Neutrophil (primary cell): ENCODE data around the gene SPPL2C.

Experiments
- H3K27ac ChIP-seq: fragments of 200-600 bp; sonication (generic); 2 replicates; pipeline ENCODE4 v1.5.1; 2016; ENCODE audit warnings: mild to moderate bottlenecking, moderate library complexity
- H3K27me3 ChIP-seq: fragments of 200-600 bp; sonication (generic); 2 replicates; pipeline ENCODE4 v1.6.0; 2016; ENCODE audit warnings: mild to moderate bottlenecking
- H3K36me3 ChIP-seq: fragments of 200-600 bp; sonication (generic); 2 replicates; pipeline ENCODE4 v1.5.1; 2017
- H3K4me1 ChIP-seq, 2 experiments: fragments of 200-600 bp in 1 of 2; sonication (generic) in 1 of 2; 1 replicate in 1 of 2; 2 replicates in 1 of 2; pipeline versions ENCODE4 v1.5.1 to v1.6.1; 2013 to 2016; ENCODE audit warnings: low read depth in 1 of 2, low read length in 1 of 2, mild to moderate bottlenecking in 1 of 2, moderate library complexity in 1 of 2; ENCODE audit not compliant: control insufficient read depth in 1 of 2, insufficient read depth in 1 of 2
- H3K4me3 ChIP-seq, 2 experiments: fragments of 200-600 bp in 1 of 2; sonication (generic) in 1 of 2; 1 replicate in 1 of 2; 2 replicates in 1 of 2; pipeline ENCODE4 v1.5.1; 2013 to 2016; ENCODE audit warnings: low read depth in 1 of 2, low read length in 1 of 2, mild to moderate bottlenecking in 1 of 2, moderate library complexity in 1 of 2
- H3K9me3 ChIP-seq: fragments of 200-600 bp; sonication (generic); 2 replicates; pipeline ENCODE4 v1.5.1; 2016
- TF ChIP-seq, protein P1 (sequence below): fragments of 200-600 bp; sonication (generic); IDR thresholded peaks from 2 replicates; pipeline ENCODE4 v1.5.1; 2016; ENCODE audit warnings: antibody characterized with exemption

SPPL2C gene

DNA sequence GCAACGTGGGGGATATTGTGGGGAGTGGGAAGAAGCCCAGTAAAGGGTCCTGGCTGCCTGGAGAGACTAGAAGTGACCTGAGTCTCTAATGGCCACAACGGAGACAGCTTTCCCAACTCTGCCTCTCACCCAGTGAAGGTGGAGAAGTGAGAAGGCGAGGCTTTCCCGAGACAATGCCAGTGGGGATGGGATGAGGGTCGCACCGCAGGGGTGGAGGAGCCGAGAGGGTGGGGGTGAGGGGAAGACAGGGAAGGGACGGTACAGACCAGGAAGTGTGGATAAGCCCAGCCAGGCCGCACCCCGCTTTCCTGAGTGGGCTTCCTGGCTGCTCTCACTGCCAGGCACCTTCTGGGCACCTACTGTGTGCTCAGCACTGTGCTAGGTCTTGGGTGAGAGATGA is 7.5 kb upstream of the SPPL2C start:
- no peak overlapping the region for H3K27ac ChIP-seq
- H3K27me3 ChIP-seq = peaks cover 4% of the 10 kb centered on the region
- no peaks in the 10 kb centered on the region for H3K4me1 ChIP-seq
- H3K36me3 ChIP-seq = no peaks in the 10 kb centered on the region
- no peak overlapping the region for H3K4me3 ChIP-seq
- no peaks in the 10 kb centered on the region for H3K9me3 ChIP-seq
- TF ChIP-seq, protein P1, sequence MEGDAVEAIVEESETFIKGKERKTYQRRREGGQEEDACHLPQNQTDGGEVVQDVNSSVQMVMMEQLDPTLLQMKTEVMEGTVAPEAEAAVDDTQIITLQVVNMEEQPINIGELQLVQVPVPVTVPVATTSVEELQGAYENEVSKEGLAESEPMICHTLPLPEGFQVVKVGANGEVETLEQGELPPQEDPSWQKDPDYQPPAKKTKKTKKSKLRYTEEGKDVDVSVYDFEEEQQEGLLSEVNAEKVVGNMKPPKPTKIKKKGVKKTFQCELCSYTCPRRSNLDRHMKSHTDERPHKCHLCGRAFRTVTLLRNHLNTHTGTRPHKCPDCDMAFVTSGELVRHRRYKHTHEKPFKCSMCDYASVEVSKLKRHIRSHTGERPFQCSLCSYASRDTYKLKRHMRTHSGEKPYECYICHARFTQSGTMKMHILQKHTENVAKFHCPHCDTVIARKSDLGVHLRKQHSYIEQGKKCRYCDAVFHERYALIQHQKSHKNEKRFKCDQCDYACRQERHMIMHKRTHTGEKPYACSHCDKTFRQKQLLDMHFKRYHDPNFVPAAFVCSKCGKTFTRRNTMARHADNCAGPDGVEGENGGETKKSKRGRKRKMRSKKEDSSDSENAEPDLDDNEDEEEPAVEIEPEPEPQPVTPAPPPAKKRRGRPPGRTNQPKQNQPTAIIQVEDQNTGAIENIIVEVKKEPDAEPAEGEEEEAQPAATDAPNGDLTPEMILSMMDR = no peak

DNA sequence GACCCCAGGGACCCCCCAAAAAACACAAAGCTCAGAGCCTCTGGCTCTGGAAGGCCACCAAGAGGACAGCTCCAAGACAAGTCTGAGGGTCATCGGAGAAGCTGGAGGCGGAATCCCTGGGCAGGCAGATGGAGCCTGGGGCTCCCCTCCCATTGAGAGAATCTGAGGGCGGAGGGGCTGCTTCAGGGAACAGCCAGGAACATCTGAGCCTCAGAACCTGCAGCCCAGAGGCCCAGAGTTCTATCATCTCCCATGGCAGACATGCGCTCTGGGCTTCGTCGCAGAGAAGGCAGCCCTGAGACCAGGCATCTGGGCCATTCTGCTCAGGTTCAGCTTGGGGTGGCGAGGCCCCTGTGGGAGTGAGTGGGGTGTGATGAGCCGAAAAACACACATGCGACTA is 7.1 kb upstream of the SPPL2C start:
- Histone ChIP-seq H3K36me3 (no peaks in the 10 kb centered on the region), H3K9me3 (no peaks in the 10 kb centered on the region), H3K4me3 (no peak overlapping the region), H3K27me3 (peaks cover 4% of the 10 kb centered on the region), H3K4me1 (no peaks in the 10 kb centered on the region), H3K27ac (no peak overlapping the region)
- TF ChIP-seq, protein P1 = no peak

DNA sequence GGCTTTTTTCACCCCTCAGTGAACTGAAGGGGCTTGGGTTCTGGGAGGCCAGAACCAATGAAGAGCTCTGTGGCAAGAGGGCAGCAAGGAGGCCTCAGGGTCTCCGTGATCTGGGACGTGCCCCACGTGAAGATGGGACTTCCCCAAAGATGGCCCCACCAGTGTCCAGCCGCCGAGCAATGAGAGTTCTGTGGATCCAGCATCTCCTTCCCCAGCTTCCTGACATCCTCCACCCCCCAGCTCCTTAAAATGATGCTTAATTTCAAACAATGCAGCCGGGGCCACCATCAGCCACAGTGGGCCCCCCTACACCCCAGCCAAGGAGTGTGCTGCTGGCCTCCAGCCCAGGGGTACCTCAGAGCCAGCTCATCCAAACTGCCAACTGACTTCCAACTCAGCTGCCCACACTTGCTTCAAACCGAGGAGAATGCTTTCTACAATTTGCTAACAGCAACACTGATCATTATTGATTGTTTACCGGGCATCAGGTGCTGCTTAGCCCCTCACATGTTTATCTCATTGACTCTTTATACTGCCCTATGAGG is 5.9 kb upstream of the SPPL2C start:
- Histone ChIP-seq H3K4me3 (no peak overlapping the region), H3K9me3 (no peaks in the 10 kb centered on the region), H3K36me3 (no peaks in the 10 kb centered on the region), H3K27ac (no peak overlapping the region), H3K27me3 (peaks cover 4% of the 10 kb centered on the region), H3K4me1 (no peaks in the 10 kb centered on the region)
- TF ChIP-seq, protein P1 = no peak

DNA sequence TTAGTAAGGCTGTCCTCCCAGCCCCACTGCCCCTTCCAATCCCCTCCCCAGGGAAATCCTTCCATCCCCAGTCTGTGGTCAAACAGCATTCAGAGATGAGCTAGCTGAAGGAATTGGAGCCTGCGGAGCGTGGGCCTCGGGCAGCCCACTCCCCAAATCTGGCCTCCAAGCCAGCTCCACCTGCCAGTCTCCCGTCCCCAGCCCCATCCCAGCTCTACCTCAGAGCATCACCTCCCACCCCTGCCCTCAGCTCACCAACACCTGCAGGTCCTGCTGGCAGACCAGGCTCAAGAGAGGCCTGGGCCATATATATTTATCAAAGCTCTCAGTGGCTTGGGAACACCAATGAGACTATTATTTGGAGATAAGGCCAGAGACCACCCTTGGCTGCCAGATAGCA is 5.2 kb upstream of the SPPL2C start:
- Histone ChIP-seq H3K36me3 (no peaks in the 10 kb centered on the region), H3K27me3 (peaks cover 4% of the 10 kb centered on the region), H3K27ac (no peak overlapping the region), H3K9me3 (no peaks in the 10 kb centered on the region), H3K4me1 (no peaks in the 10 kb centered on the region), H3K4me3 (no peak overlapping the region)
- TF ChIP-seq, protein P1 = no peak

DNA sequence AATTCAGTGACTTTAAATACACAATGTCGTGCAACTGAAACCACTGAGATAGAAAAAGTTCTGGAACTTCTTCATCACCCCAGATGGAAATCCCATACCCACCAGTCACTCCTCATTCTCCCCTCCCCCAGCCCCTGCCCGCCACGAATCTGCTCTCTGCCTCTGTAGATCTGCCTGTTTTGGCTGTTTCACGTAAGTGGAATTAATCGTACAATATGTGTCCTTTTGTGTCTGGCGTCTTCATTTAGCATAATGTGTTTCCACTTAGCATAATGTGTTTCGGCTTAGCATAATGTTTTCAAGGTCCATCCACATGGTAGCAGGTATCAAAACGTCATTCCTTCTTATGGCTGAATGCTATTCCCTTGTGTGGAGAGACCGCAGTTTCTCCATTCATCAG is 3.5 kb upstream of the SPPL2C start:
- Histone ChIP-seq H3K27me3 (peaks cover 4% of the 10 kb centered on the region), H3K4me3 (no peak overlapping the region), H3K36me3 (no peaks in the 10 kb centered on the region), H3K9me3 (no peaks in the 10 kb centered on the region), H3K4me1 (no peaks in the 10 kb centered on the region), H3K27ac (no peak overlapping the region)
- TF ChIP-seq, protein P1 = no peak
